Activated naive CD8-positive, alpha-beta T cell treated with anti-CD3 and anti-CD28 coated beads, Interleukin-2, amount 10 ng/mL, durations not matched to agents 7 days and 5 days (primary cell): Measurements from ENCODE around the gene SDR9C7. TPM values are rescaled to one million over a fixed set of nuclear protein-coding genes. Genes with fewer than 3 reads are reported as not detected.
"Not testable (repeated sequence)": the region's sequence is repeated elsewhere in the genome, so short reads cannot be mapped to it uniquely, and the experiment has no call there.

Source experiments
- ATAC-seq: fragments of 150-1000 bp; cut with Tn5 transposase; one replicate; pipeline ENCODE4 v1.10.0; 2021; ENCODE audit warnings: low read depth, moderate library complexity
- POLR2A ChIA-PET: fragments of 350-600 bp; sonication (Branson Sonifier 250); formaldehyde crosslinking; loops from one replicate; lab custom pipeline; 2021; ENCODE audit warnings: antibody characterized with exemption; lab: Charles Lee
- DNase-seq: peaks from one replicate; pipeline ENCODE4 v3.0.0; 2021
- H3K27ac Mint-ChIP-seq: one replicate; pipeline ENCODE4 v1.8.0; 2022; ENCODE audit warnings: mild to moderate bottlenecking, mixed read lengths
- H3K27me3 Mint-ChIP-seq: one replicate; pipeline ENCODE4 v1.8.0; 2022; ENCODE audit warnings: mild to moderate bottlenecking, moderate library complexity, mixed read lengths
- H3K36me3 Mint-ChIP-seq: one replicate; pipeline ENCODE4 v1.8.0; 2021; ENCODE audit warnings: mild to moderate bottlenecking, mixed read lengths
- H3K4me1 Mint-ChIP-seq: one replicate; pipeline ENCODE4 v1.8.0; 2021; ENCODE audit warnings: mixed read lengths
- H3K4me3 Mint-ChIP-seq: one replicate; pipeline ENCODE4 v1.8.0; 2022; ENCODE audit warnings: mild to moderate bottlenecking, moderate library complexity, mixed read lengths
- H3K9me3 Mint-ChIP-seq: one replicate; pipeline ENCODE4 v1.8.0; 2021; ENCODE audit warnings: mixed read lengths
- total RNA-seq, 2 experiments: library from RNA; stranded (reverse); gene quantifications; one replicate each; pipeline ENCODE4 v1.2.3, GENCODE V29; 2021

Gene SDR9C7
- total RNA-seq, 2 experiments from 2014 or later, result not detected

DNA sequence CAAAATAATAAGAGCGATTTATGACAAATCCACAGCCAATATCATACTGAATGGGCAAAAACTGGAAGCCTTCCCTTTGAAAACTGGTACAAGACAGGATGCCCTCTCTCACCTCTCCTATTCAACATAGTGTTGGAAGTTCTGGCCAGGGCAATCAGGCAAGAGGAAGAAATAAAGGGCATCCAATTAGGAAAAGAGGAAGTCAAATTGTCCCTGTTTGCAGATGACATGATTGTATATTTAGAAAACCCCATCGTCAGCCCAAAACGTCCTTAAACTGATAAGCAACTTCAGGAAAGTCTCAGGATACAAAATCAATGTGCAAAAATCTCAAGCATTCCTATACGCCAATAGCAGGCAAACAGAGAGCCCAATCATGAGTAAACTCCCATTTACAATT, 28.0 kb upstream of the SDR9C7 start:
- H3K4me1 Mint-ChIP-seq, H3K27ac Mint-ChIP-seq, DNase-seq, POLR2A ChIA-PET, H3K27me3 Mint-ChIP-seq, H3K36me3 Mint-ChIP-seq, ATAC-seq, H3K4me3 Mint-ChIP-seq: not testable (repeated sequence)
- H3K9me3 Mint-ChIP-seq, result peaks cover 14% of the 10 kb centered on the region

DNA sequence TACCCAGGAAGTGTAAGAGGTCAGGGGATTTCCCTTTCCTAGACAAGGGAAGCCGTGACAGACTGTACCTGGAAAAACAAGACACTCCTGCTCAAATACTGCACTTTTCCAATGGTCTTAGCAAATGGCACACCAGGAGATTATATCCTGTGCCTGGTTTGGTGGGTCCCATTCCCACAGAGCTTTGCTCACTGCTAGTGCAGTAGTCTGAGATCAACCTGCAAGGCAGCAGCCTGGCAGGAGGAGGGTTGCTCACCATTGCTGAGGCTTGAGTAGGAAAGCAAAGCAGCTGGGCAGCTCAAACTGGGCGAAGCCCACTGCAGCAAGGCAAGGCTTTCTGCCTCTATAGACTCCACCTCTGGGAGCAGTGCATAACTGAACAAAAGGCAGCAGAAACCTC, 24.2 kb upstream of the SDR9C7 start:
- Mint-ChIP-seq H3K4me3 (no peak overlapping the region), H3K27ac (no peak overlapping the region), H3K27me3 (peaks cover 5% of the 10 kb centered on the region), H3K9me3 (peaks cover 14% of the 10 kb centered on the region), H3K4me1 (no peaks in the 10 kb centered on the region), H3K36me3 (no peaks in the 10 kb centered on the region)
- POLR2A ChIA-PET, result no interaction called here
- no peak for DNase-seq
- ATAC-seq, result no peak

DNA sequence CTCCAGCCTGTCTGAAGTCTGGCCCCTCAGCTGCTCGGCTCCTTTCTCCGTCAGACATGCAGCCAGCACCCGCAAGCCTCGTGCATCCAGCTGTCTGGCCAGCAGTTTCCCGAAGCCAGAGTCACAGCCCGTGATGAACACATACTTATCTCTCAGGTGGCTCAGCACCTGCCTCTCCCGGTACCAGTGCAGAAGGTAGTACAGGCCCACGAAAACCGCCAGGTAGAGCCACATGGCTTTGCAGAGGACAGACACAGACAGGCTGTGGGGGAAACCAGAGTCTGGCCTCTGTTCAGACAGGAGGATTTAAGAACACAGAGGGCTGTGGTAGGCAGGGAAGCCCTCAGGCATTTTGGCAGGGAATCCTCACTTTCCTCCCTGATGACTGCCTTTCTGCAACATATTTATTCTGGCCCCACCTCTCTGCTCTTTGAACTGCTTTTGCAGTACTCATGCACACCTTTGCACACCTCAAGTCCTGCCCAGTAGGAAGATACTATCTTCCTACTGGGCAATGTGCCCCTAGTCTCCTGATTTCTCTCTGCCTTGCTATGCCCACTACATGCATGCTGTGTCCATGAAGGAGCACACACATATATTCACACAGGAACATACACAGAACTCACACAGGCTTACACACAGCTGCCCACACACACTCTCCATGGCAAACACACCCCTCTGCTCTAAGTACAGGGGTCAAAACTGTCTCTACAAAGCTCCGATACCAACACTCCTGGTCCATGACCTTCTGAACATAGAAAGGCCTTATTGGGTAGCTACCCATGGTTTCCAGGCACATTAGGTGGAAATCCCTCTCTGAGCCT, 23.2 kb upstream of the SDR9C7 start, which contains the start of gene RDH16:
TSS of gene RDH16 (minus strand) at position 380 of the 824 bp plus-strand sequence. CDS start at position 234, 146 bp downstream.
- Mint-ChIP-seq H3K4me3 (no peak within 1 kb of the TSS), H3K27me3 (peaks cover 5% of the 10 kb centered on the region), H3K4me1 (no peaks in the 10 kb centered on the region), H3K27ac (no peak within 1 kb of the TSS), H3K36me3 (no peaks in the 10 kb centered on the region), H3K9me3 (peaks cover 11% of the 10 kb centered on the region)
- no peak for DNase-seq
- ATAC-seq, result no peak
- POLR2A ChIA-PET, result no interaction called here

DNA sequence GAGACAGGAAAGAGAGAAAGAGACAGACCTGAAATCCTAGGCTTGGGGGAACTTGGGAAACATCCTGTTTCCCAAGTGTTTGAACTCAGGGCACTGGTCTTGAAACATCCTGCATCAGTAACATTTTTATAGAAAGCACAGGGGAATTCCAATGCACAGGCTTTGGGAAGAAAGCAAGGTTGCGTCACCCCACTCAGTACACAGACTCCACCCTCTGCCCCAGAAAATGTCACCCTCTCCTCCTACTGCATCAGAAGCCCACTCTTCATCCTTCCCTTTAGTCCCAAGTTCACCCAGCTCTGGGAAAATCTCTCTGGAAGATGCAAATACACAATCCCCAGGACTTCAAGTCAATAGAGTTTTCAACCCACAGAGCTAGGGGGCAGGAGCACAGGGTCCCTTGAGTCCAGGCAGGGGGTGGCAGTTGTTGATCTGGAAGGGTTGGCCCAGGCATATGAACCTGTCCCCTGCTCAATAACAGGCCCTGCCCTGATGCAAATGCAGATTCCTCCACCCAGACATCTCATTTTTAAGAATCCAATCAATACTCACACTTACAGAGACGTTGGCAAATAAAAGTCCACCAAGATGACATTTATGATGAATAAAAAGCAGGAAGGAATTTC, 21.5 kb upstream of the SDR9C7 start:
- Mint-ChIP-seq H3K9me3 (peaks cover 7% of the 10 kb centered on the region), H3K27me3 (peaks cover 5% of the 10 kb centered on the region)
- POLR2A ChIA-PET, result no interaction called here

DNA sequence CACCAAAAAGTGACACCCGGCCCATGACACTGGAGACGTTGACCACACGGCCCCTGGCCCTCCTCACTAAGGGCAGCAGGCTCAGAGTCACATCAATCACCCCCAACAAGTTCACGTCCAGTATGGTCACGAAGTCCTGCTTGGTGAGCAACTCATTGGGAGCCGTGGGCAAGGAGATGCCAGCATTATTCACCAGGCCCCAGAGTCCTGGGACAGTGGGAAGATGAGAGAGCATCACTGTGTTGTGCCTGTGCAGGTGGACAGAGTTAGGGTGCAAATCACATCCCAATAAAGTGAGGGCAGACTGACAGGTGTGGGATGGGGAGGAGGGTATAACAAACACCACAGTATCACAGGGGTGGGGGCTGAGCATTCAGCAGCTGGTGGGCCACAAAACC, 20.7 kb upstream of the SDR9C7 start:
- DNase-seq, result no peak
- no peak overlapping the region for H3K27ac Mint-ChIP-seq
- no peak overlapping the region for H3K4me3 Mint-ChIP-seq
- H3K4me1 Mint-ChIP-seq, result no peaks in the 10 kb centered on the region
- POLR2A ChIA-PET, result no interaction called here
- ATAC-seq, result no peak
- H3K36me3 Mint-ChIP-seq, result no peaks in the 10 kb centered on the region
- peaks cover 4% of the 10 kb centered on the region for H3K27me3 Mint-ChIP-seq
- H3K9me3 Mint-ChIP-seq, result peaks cover 7% of the 10 kb centered on the region

More for the DNA sequence above, 21.5 kb upstream of the SDR9C7 start:
- DNase-seq (no peak), ATAC-seq (no peak)
- Mint-ChIP-seq H3K4me3 (no peak overlapping the region), H3K4me1 (no peaks in the 10 kb centered on the region), H3K36me3 (no peaks in the 10 kb centered on the region), H3K27ac (no peak overlapping the region)

DNA sequence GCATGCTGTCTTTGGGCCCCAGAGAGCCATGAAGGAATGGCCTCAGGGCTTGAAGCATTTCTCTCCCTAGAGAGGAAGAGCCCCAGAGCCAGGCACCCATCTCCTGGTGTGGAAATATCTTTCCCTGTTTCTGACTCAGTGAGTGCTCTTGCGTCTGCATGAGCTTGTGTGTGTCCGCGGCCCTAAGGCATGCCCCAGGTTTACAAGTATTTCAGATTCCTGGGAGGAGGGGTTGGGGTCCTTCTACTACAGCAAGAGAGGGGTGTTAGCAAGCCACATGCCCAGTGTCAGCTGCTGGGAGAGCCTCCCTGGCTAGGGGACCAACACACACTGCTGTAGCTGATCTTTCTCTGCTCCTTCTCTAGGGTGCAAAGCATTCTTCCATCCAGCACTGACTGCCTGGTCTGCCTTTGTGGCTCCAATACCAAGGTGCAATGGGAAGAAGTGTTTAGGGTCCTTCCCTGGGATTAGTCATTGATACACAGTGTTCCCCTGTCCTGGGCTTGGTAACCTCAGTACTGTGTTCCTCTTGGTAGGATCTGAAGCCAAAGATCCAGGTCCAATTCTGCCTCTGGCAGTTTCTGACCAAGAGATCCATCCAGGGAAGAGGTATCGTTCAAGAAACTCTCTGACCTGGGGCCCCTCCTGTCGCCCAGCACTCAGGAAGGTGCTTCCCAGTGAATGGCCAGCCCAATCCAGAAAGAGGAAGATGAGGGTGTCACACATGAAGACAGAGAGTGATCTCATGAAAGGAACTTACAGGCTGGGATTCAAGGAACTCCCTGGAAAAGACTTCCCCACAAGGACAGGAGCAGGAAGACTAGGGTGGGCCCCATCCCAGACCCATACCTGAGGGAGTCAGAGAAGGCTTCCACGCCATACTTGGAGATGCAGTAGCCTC, 20.1 kb upstream of the SDR9C7 start:
- no peak overlapping the region for H3K4me3 Mint-ChIP-seq
- no peak overlapping the region for H3K27ac Mint-ChIP-seq
- peaks cover 3% of the 10 kb centered on the region for H3K9me3 Mint-ChIP-seq
- no peaks in the 10 kb centered on the region for H3K36me3 Mint-ChIP-seq
- no peaks in the 10 kb centered on the region for H3K4me1 Mint-ChIP-seq
- no peaks in the 10 kb centered on the region for H3K27me3 Mint-ChIP-seq
- ATAC-seq (no peak), DNase-seq (no peak)
- POLR2A ChIA-PET, result no interaction called here

DNA sequence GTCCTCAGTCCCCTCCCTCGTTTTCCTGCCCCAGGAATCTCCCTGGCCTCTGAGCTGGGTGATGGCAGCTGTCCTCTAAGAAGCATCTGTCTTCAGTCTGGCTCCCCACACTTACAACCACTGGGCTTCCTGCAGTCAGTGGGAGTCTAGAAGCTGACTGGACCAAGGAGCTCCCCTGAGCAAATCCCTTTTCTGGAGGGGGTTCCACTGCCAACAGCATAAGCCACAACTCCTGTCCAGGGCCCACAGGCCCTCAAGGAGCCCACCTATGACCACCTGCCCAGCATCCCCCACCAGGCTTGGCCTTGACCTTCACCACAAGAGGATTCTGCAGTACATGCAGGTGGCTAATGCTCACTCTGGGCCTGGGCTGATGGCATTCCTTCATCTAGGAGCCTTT, 19.1 kb upstream of the SDR9C7 start:
- H3K4me1 Mint-ChIP-seq, result no peaks in the 10 kb centered on the region
- peaks cover 3% of the 10 kb centered on the region for H3K9me3 Mint-ChIP-seq
- DNase-seq, result no peak
- H3K27ac Mint-ChIP-seq, result no peak overlapping the region
- POLR2A ChIA-PET, result no interaction called here
- no peak for ATAC-seq
- no peaks in the 10 kb centered on the region for H3K36me3 Mint-ChIP-seq
- no peak overlapping the region for H3K4me3 Mint-ChIP-seq
- H3K27me3 Mint-ChIP-seq, result no peaks in the 10 kb centered on the region

DNA sequence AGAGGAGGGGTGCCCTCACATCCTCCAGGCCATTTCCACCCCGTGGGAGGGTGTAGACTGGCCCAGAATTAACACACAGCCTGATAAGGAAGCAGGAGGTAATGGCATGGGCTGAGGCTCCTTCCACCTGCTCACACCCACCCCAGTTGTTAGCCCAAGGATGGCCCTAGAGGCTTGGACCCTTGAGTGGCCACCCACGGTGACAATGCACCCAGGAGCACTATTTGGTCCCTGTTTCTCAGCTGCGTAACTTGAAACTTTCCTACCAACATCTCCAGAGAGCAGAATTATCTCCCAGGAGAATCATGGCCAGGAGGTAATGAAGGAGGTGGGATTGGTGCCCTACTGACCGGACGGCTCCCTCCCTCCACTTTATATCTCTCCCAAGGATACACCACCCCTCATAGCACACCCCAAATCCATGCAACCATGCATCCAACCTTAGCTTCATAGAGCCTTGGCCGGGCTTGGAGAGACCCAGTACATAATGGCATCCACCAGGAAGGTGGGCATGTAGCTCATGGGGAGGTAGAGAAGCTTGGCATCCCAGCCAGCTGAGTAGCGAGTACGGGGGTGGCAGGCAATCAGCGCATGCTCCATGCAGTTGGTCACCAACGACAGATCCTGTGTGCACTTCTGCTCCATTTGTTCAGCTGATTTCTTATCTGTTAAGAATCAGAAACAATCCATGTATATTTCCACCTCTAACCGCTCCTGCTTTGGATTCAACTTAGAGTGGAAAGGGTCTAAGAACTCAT, 17.6 kb upstream of the SDR9C7 start:
- no peaks in the 10 kb centered on the region for H3K36me3 Mint-ChIP-seq
- DNase-seq, result no peak

DNA sequence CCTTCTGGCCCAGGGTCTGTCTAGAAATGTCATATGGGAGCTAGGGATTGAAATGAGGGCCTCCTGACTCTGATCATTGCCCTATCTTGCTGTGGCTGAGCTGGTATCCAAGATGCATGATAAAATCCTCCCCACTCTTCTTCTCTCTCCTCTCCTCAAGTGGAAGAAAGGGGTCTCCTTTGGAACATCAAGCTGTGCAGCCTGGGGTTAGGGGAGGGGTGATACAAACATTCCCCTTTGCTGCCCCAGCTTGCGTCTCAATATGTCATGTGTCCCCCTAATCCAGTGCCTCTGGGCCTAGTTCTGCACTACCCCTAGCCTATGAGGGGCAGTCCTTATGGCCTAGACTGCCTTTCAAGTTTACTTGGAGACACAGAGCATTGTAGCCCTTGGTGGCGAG, 14.7 kb upstream of the SDR9C7 start:
- H3K4me1 Mint-ChIP-seq, result no peaks in the 10 kb centered on the region
- no peak for DNase-seq
- no peaks in the 10 kb centered on the region for H3K36me3 Mint-ChIP-seq
- no peak overlapping the region for H3K27ac Mint-ChIP-seq
- H3K4me3 Mint-ChIP-seq, result no peak overlapping the region
- H3K9me3 Mint-ChIP-seq, result no peaks in the 10 kb centered on the region
- POLR2A ChIA-PET, result no interaction called here
- no peak for ATAC-seq
- H3K27me3 Mint-ChIP-seq, result peaks cover 22% of the 10 kb centered on the region

More for the DNA sequence above, 17.6 kb upstream of the SDR9C7 start:
- no peak overlapping the region for H3K4me3 Mint-ChIP-seq
- POLR2A ChIA-PET, result no interaction called here
- no peaks in the 10 kb centered on the region for H3K9me3 Mint-ChIP-seq
- H3K4me1 Mint-ChIP-seq, result no peaks in the 10 kb centered on the region
- H3K27me3 Mint-ChIP-seq, result peaks cover 4% of the 10 kb centered on the region
- no peak for ATAC-seq
- H3K27ac Mint-ChIP-seq, result no peak overlapping the region

DNA sequence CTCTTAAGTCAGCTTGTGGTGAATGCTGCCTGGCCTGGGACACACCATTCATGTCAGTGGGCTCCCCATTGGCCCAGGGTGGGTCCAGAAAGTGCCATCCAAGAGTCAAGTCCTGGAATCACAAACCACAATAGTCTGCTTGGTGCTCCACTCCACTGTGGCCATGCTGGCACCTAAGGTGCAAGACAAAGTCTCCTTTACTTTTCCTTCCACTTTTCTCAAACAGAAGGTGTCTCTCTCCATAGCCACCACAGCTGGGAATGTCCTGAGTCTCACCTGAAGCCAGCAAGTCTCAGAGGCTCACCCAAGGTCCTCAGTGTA, 14.2 kb upstream of the SDR9C7 start:
- Mint-ChIP-seq H3K4me3 (no peak overlapping the region), H3K4me1 (no peaks in the 10 kb centered on the region), H3K36me3 (no peaks in the 10 kb centered on the region), H3K9me3 (no peaks in the 10 kb centered on the region), H3K27me3 (peaks cover 26% of the 10 kb centered on the region), H3K27ac (no peak overlapping the region)
- no peak for DNase-seq
- ATAC-seq, result no peak
- POLR2A ChIA-PET, result no interaction called here

DNA sequence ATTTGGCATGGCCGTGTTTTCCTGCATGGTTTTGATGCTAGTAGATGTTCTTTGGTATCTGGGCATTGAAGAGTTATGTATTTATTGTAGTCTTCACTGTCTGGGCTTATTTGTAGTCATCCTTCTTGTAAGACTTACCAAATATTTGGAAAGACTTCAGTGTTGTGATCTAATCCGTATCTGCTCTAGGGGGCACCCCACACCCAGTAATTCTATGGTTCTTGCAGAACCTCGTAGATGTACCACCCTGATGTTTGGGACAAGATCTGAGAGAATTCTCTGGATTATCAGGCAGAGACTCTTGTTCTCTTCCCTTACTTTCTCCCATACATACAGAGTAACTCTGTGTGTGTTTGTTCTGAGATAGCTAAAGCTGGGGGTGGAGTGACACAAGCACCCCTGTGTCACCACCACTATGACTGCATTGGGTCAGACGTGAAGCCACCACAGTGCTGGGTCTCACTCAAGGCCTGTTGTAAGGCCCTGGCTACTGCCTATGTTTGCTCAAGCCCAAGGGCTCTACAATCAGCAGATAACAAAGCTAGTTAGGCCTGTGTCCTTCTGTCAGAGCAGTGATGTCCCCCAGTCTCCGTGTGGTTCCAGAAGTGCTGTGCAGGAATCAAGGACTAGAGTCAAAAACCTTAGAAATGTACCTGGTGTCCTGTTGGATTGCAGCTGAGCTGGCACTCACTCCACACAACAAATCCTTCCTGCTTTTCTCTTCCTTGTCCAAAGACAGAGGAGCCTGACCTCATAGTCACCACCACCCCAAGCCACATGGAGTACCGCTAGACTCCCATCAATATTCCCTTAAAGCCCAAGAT, 13.6 kb upstream of the SDR9C7 start:
- H3K4me1 Mint-ChIP-seq, result no peaks in the 10 kb centered on the region
- DNase-seq (no peak), ATAC-seq (no peak)
- no peaks in the 10 kb centered on the region for H3K36me3 Mint-ChIP-seq
- peaks cover 28% of the 10 kb centered on the region for H3K27me3 Mint-ChIP-seq
- POLR2A ChIA-PET, result no interaction called here
- H3K27ac Mint-ChIP-seq, result no peak overlapping the region
- no peak overlapping the region for H3K4me3 Mint-ChIP-seq
- H3K9me3 Mint-ChIP-seq, result no peaks in the 10 kb centered on the region

DNA sequence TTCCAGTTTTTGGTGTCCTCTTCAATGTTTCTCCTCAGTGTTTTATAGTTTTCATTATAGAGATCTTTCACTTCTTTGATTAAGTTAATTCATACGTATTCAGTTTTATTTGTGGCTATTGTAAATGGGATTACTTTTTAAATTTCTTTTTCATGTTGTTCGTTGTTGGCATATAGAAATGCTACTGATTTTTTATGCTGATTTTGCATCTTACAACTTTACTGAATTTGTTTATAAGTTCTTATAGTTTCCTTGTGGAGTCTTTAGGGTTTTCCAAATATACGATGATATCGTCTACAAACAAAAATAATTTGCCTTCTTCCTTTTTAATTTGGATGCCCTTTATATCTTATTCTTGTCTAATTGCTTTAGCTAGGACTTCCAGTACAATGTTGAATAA, 9.7 kb upstream of the SDR9C7 start:
- Mint-ChIP-seq H3K27me3 (peaks cover 36% of the 10 kb centered on the region), H3K9me3 (no peaks in the 10 kb centered on the region), H3K36me3 (no peaks in the 10 kb centered on the region), H3K4me1 (peaks cover 5% of the 10 kb centered on the region), H3K27ac (no peak overlapping the region), H3K4me3 (no peak overlapping the region)
- DNase-seq (no peak), ATAC-seq (no peak)
- POLR2A ChIA-PET, result no interaction called here
